CD4-positive, alpha-beta T cell treated with Interleukin-12 subunit alpha and Interleukin-12 subunit beta, for 1 hour (primary cell): Measurements from ENCODE around the gene PLAC8L1.

Source experiments
- DNase-seq: peaks from one replicate; pipeline ENCODE4 v3.0.0-alpha.2; 2020

PLAC8L1 gene

DNA sequence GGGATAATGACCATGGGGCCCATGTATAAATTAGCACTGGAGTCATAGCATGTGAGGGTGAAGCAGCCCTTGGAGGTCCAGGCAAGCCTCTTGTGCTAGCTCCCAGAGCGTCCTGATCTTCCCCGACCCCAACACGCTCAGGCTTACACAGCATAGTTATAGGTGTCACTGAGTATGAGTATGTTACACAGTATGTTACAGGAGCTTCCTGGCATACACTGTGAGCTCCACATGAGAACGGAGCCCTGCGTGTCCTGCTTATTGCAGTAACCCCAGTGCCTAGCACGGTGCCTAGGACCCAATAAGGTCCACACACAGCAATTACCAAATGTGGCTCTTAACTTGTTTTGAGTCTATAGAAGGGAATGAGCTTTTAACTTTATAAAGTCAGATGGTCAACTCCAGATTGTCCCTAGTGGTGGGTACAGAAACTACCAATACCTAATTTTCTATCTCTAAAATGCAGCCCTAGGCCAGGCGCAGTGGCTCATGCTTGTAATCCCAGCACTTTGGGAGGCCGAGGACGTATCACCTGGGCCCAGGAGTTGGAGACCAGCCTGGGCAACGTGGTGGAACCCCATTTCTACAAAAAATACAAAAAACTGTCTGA lies 64.1 kb downstream of the PLAC8L1 start:
- DNase-seq, result no peak

DNA sequence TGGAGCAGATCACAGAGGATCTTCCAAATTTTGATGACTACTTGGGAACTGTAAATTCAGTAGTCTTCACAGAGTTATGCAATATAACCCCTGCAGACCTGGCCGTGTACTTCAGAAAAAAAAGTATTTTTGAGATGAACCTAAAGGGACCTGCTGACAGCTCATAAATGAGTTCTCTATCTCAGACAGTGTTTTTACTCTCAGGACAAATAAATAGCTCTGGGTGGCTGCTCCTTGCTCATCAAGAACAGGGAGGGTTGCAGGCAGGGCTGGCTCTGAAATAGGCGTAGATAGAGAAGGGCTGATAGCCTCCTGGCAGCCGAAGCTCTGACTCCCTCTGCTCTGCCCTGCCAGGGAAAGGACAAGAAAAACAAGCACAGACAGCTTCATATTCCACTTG lies 64.8 kb downstream of the PLAC8L1 start:
- DNase-seq, result no peak

GRCh38 chr5:146039420-146039819 lies 66.0 kb downstream of the PLAC8L1 start:
- no peak for DNase-seq

- no peak for DNase-seq
These were observed 70.8 kb downstream of the PLAC8L1 start for GRCh38 chr5:146034605-146035004.
